Raji (cell line): ENCODE results near the gene MIPOL1.

Experiments used
- POLR2A ChIP-seq: IDR thresholded peaks from 2 replicates; pipeline ENCODE4 v1.6.1; 2011; ENCODE audit warnings: low read depth, low read length, control low read depth; ENCODE audit not compliant: insufficient read depth

The MIPOL1 gene

GRCh38 chr14:37565550-37565949 lies 367.8 kb downstream of the MIPOL1 start:
- no peak for TF ChIP-seq POLR2A

GRCh38 chr14:37566811-37567371 lies 369.2 kb downstream of the MIPOL1 start:
- TF ChIP-seq POLR2A: no peak

GRCh38 chr14:37569729-37570128 lies 372.0 kb downstream of the MIPOL1 start:
- no peak for TF ChIP-seq POLR2A

- no peak for TF ChIP-seq POLR2A
Observed at GRCh38 chr14:37571391-37571790, 373.7 kb downstream of the MIPOL1 start.

GRCh38 chr14:37573356-37573755 lies 375.6 kb downstream of the MIPOL1 start:
- no peak for TF ChIP-seq POLR2A

GRCh38 chr14:37579274-37579673 lies 381.5 kb downstream of the MIPOL1 start:
- TF ChIP-seq POLR2A: no peak

GRCh38 chr14:37580146-37580545 lies 382.4 kb downstream of the MIPOL1 start:
- no peak for TF ChIP-seq POLR2A

GRCh38 chr14:37583358-37584210 lies 385.8 kb downstream of the MIPOL1 start:
- TF ChIP-seq POLR2A: no peak

- TF ChIP-seq POLR2A: no peak
Observed at GRCh38 chr14:37584211-37585100, 386.7 kb downstream of the MIPOL1 start.

GRCh38 chr14:37585101-37585511 lies 387.4 kb downstream of the MIPOL1 start:
- TF ChIP-seq POLR2A: no peak

- no peak for TF ChIP-seq POLR2A
Observed at GRCh38 chr14:37585971-37586796, 388.4 kb downstream of the MIPOL1 start.

- TF ChIP-seq POLR2A: no peak
Observed at GRCh38 chr14:37586797-37587130, 389.0 kb downstream of the MIPOL1 start.

- no peak for TF ChIP-seq POLR2A
Observed at GRCh38 chr14:37587131-37587803, 389.5 kb downstream of the MIPOL1 start.
